Renal cortical epithelial cell (primary cell): ENCODE results near the gene RYR3. TPM values are rescaled to one million over a fixed set of nuclear protein-coding genes. Genes with fewer than 3 reads are reported as not detected.

ENCODE experiments used
- DNase-seq: peaks from one replicate; pipeline ENCODE4 v3.0.0-alpha.2; 2011; ENCODE audit warnings: low read depth
- total RNA-seq: library from RNA; depleted of rRNA; stranded (reverse); fragments of >200 nt; gene quantifications from 2 replicates; pipeline ENCODE4 v1.2.3, GENCODE V29; 2014

RYR3 gene
- total RNA-seq, 1 donor from 2014 or later, result 2.7 TPM

- no peak for DNase-seq
Measured at GRCh38 chr15:33382491-33382890, 71.7 kb downstream of the RYR3 start.

- DNase-seq, result no peak
Measured at GRCh38 chr15:33384307-33384706, 73.5 kb downstream of the RYR3 start.

- DNase-seq, result no peak
Measured at GRCh38 chr15:33392453-33392852, 81.7 kb downstream of the RYR3 start.

- DNase-seq, result no peak
Measured at GRCh38 chr15:33393546-33393945, 82.8 kb downstream of the RYR3 start.

- no peak for DNase-seq
Measured at GRCh38 chr15:33395321-33395720, 84.6 kb downstream of the RYR3 start.

GRCh38 chr15:33395846-33396245, 85.1 kb downstream of the RYR3 start:
- DNase-seq, result no peak

- DNase-seq, result no peak
Measured at GRCh38 chr15:33396475-33396874, 85.7 kb downstream of the RYR3 start.

GRCh38 chr15:33398555-33398954, 87.8 kb downstream of the RYR3 start:
- no peak for DNase-seq

GRCh38 chr15:33400941-33401340, 90.2 kb downstream of the RYR3 start:
- DNase-seq, result no peak

GRCh38 chr15:33402600-33402999, 91.8 kb downstream of the RYR3 start:
- DNase-seq, result peak; percentile 12

GRCh38 chr15:33405096-33405495, 94.3 kb downstream of the RYR3 start:
- peak; percentile 30 for DNase-seq

GRCh38 chr15:33411596-33412540, 101.1 kb downstream of the RYR3 start:
- no peak for DNase-seq

- DNase-seq, result no peak
Measured at GRCh38 chr15:33419701-33420100, 108.9 kb downstream of the RYR3 start.

GRCh38 chr15:33424025-33424424, 113.3 kb downstream of the RYR3 start:
- no peak for DNase-seq

- peak; percentile 92 for DNase-seq
Measured at GRCh38 chr15:33425142-33425541, 114.4 kb downstream of the RYR3 start.

GRCh38 chr15:33430577-33430976, 119.8 kb downstream of the RYR3 start:
- no peak for DNase-seq

GRCh38 chr15:33433821-33434220, 123.1 kb downstream of the RYR3 start:
- DNase-seq, result no peak

- DNase-seq, result no peak
Measured at GRCh38 chr15:33438396-33438795, 127.6 kb downstream of the RYR3 start.

- peak; percentile 14 for DNase-seq
Measured at GRCh38 chr15:33440900-33441299, 130.1 kb downstream of the RYR3 start.

GRCh38 chr15:33442449-33442848, 131.7 kb downstream of the RYR3 start:
- no peak for DNase-seq

GRCh38 chr15:33443708-33444107, 132.9 kb downstream of the RYR3 start:
- DNase-seq, result no peak

GRCh38 chr15:33445984-33446383, 135.2 kb downstream of the RYR3 start:
- no peak for DNase-seq

- no peak for DNase-seq
Measured at GRCh38 chr15:33448151-33448550, 137.4 kb downstream of the RYR3 start.
